Prostate gland (tissue), 2 donors: ENCODE data around the gene ATF7IP.

Source experiments
- CTCF ChIP-seq, 4 experiments: fragments of 200-600 bp in 2 of 4; fragments of 450-650 bp in 2 of 4; sonication (generic) in 2 of 4; IDR thresholded peaks; 1 replicate in 3 of 4; 2 replicates in 1 of 4; pipeline ENCODE4 v1.5.1; 2016 to 2019; ENCODE audit warnings: antibody characterized with exemption in 4 of 4, mild to moderate bottlenecking in 2 of 4, moderate library complexity in 2 of 4
- POLR2A ChIP-seq: fragments of 450-650 bp; IDR thresholded peaks from one replicate; pipeline ENCODE4 v1.6.1; 2016; ENCODE audit warnings: antibody characterized with exemption, mild to moderate bottlenecking
- POLR2AphosphoS5 ChIP-seq: sonication (generic); formaldehyde crosslinking; IDR thresholded peaks from one replicate; pipeline ENCODE4 v1.6.1; 2017; ENCODE audit warnings: antibody characterized with exemption

GRCh38 chr12:14390870-14391530, 25.5 kb downstream of the ATF7IP start:
- TF ChIP-seq CTCF (IDR thresholded peaks at IDR 0.05) (no peak), POLR2A (no peak), POLR2AphosphoS5 (no peak)
